ENCODE measurements around the gene ONECUT2. TPM values are rescaled to one million over a fixed set of nuclear protein-coding genes. Genes with fewer than 3 reads are reported as not detected.

ONECUT2 gene
- polyA plus RNA-seq, 1 of the 3 experiments (the other 2 are of a cell fraction) = 0.16 TPM

- no peak for TF ChIP-seq ELF1 (IDR thresholded peaks at IDR 0.05)
Measured at GRCh38 chr18:57431467-57432080, 3.6 kb upstream of the ONECUT2 start (continued).

GRCh38 chr18:57432140-57432539 lies 3.0 kb upstream of the ONECUT2 start:
- no peak overlapping the region for H3K4me3 ChIP-seq (ENCODE audit: low read depth in 2 of 2, low read length in 1 of 2)
- no peaks in the 10 kb centered on the region for H3K9me3 ChIP-seq
- no peaks in the 10 kb centered on the region for H3K36me3 ChIP-seq (replicated peaks in 1 of 2; ENCODE audit: control insufficient read depth in 1 of 2, insufficient read depth in 2 of 2, low read length in 1 of 2)
- H3K27ac ChIP-seq (ENCODE audit: low read depth in 2 of 2, low read length in 1 of 2) = no peak overlapping the region
- ChIA-PET POLR2A (no interaction called here), CTCF (no interaction called here)
- 54% methylated on average over 4 of the region's 4 CpGs for WGBS (ENCODE audit: low lambda C conversion rate)
- DNase-seq = no peak
- H3K9me2 ChIP-seq = no peaks in the 10 kb centered on the region
- H3F3A ChIP-seq (replicated peaks; ENCODE audit: insufficient read depth) = no peaks in the 10 kb centered on the region
- peaks cover 0 to 17% of the 10 kb centered on the region in 2 experiments; a peak in 1 of 4 replicates for H3K4me1 ChIP-seq (ENCODE audit: control insufficient read depth in 1 of 2, insufficient read depth in 2 of 2, low read depth in 1 of 2, low read length in 1 of 2)
- TF ChIP-seq EZH2phosphoT487 (IDR thresholded peaks at IDR 0.05; ENCODE audit: borderline replicate concordance, low read depth) = no peak
- TF ChIP-seq ZBTB33 (IDR thresholded peaks at IDR 0.05; ENCODE audit: borderline replicate concordance, low read depth) = no peak
- TF ChIP-seq SMC3 (IDR thresholded peaks at IDR 0.05; ENCODE audit: low read depth, low read length) = no peak
- no peak for TF ChIP-seq USF1 (IDR thresholded peaks at IDR 0.05; ENCODE audit: borderline replicate concordance, low read depth)
- no peak for TF ChIP-seq YY1 (IDR thresholded peaks at IDR 0.05; ENCODE audit: low read depth)
- no peak for TF ChIP-seq FOXJ3 (CRISPR knock-in tag; IDR thresholded peaks at IDR 0.05)
- TF ChIP-seq GATA2 (CRISPR knock-in tag; IDR thresholded peaks at IDR 0.05) = no peak
- TF ChIP-seq TEAD4 (IDR thresholded peaks at IDR 0.05; ENCODE audit: borderline replicate concordance, insufficient read depth) = no peak
- no peak for TF ChIP-seq CTCF (IDR thresholded peaks at IDR 0.05)
- TF ChIP-seq RAD21 (IDR thresholded peaks at IDR 0.05; ENCODE audit: low read length) = no peak
- TF ChIP-seq TAF1 (IDR thresholded peaks at IDR 0.05; ENCODE audit: borderline replicate concordance, low read depth, low read length) = no peak
- no peak for TF ChIP-seq FOSL2 (IDR thresholded peaks at IDR 0.05; ENCODE audit: borderline replicate concordance, low read depth)
- TF ChIP-seq CHD2 (IDR thresholded peaks at IDR 0.05; ENCODE audit: low read length, partially characterized antibody) = no peak
- TF ChIP-seq FOXM1 (IDR thresholded peaks at IDR 0.05; ENCODE audit: low read depth) = no peak
- H2AFZ ChIP-seq (ENCODE audit: low read depth) = no peak overlapping the region
- no peaks in the 10 kb centered on the region for H4K20me1 ChIP-seq (ENCODE audit: insufficient read depth)
- no peak overlapping the region for H3K9ac ChIP-seq
- peaks cover 38% of the 10 kb centered on the region; the same call in 1 of the 2 replicates for H3K27me3 ChIP-seq (ENCODE audit: insufficient read depth)
- H3K4me2 ChIP-seq = no peak overlapping the region
- H3K79me2 ChIP-seq (ENCODE audit: insufficient read depth) = no peaks in the 10 kb centered on the region

All from SK-N-SH (cell line).